Measurements from ENCODE around the gene EMC10. TPM values are rescaled to one million over a fixed set of nuclear protein-coding genes. Genes with fewer than 3 reads are reported as not detected.

Gene EMC10
- total and polyA plus RNA-seq, 2 of the 4 experiments (the other 2 are of a cell fraction): 11.3 to 90.9 TPM

GRCh38 chr19:50517704-50518075, 41.4 kb downstream of the EMC10 start:
- no peak overlapping the region for H4K91ac ChIP-seq (ENCODE audit: insufficient read depth, low read depth, low read length)
- no peak for ATAC-seq (ENCODE audit: low read depth)
- no peak overlapping the region for H4K5ac ChIP-seq (ENCODE audit: low read depth, low read length)
- H2AK5ac ChIP-seq (ENCODE audit: low read depth, low read length): no peak overlapping the region
- no peak overlapping the region for H2AK9ac ChIP-seq (replicated peaks; ENCODE audit: low read depth, low read length, poor library complexity)
- POLR2A ChIA-PET (ENCODE audit: unreplicated experiment): no interaction called here
- no peak overlapping the region for H2BK120ac ChIP-seq (ENCODE audit: low read depth, low read length)
- no peak overlapping the region for H3K56ac ChIP-seq (ENCODE audit: extremely low read depth, insufficient read depth, low read length)
- no peak overlapping the region for H3K9ac ChIP-seq (ENCODE audit: low read depth, low read length)
- no peak overlapping the region for H2BK20ac ChIP-seq (ENCODE audit: low read depth, low read length)
- no peak overlapping the region for H3K4me2 ChIP-seq (ENCODE audit: low read depth, low read length)
- no peaks in the 10 kb centered on the region for H3K79me1 ChIP-seq (ENCODE audit: low read depth in 1 of 2, low read length in 2 of 2)
- H3K4me1 ChIP-seq (ENCODE audit: control insufficient read depth, insufficient read depth, low read length): no peaks in the 10 kb centered on the region
- BruUV-seq (replicated peaks): no TSS peak
- intact Hi-C loops (cut with micrococcal nuclease) (no loop called here), dilution Hi-C loops (cut with HindIII; ENCODE audit: low sequenced_read_pairs, unreplicated experiment) (no loop called here), in situ Hi-C loops (cut with MboI; ENCODE audit: low sequenced_read_pairs) (no loop called here)
- H3K9me3 ChIP-seq (ENCODE audit: control insufficient read depth, insufficient read depth, low read length): no peaks in the 10 kb centered on the region
- CTCF ChIA-PET: no interaction called here
- no peak overlapping the region for H2AFZ ChIP-seq (replicated peaks; ENCODE audit: low read length, poor library complexity)
- no peak overlapping the region for H3K4ac ChIP-seq (ENCODE audit: low read depth, low read length)
- no peak overlapping the region for H3K4me3 ChIP-seq (ENCODE audit: insufficient read depth, low read depth, low read length)
- no peak overlapping the region for H3K18ac ChIP-seq (ENCODE audit: low read depth, low read length)
- H3K36me3 ChIP-seq (ENCODE audit: control insufficient read depth, insufficient read depth, low read length): no peaks in the 10 kb centered on the region
- H3K23ac ChIP-seq (ENCODE audit: low read depth, low read length): no peak overlapping the region
- no peak overlapping the region for H3K27ac ChIP-seq (ENCODE audit: insufficient read depth, low read length)
- TF ChIP-seq POLR2A (IDR thresholded peaks at IDR 0.05; ENCODE audit: low read depth, low read length) (no peak), RAD21 (IDR thresholded peaks at IDR 0.05; ENCODE audit: low read length) (no peak), CEBPB (IDR thresholded peaks at IDR 0.05; ENCODE audit: low read depth, low read length) (no peak), MXI1 (IDR thresholded peaks at IDR 0.05; ENCODE audit: borderline replicate concordance, low read depth, low read length) (no peak), ELK1 (IDR thresholded peaks at IDR 0.05; ENCODE audit: borderline replicate concordance, low read depth, low read length) (no peak), RFX5 (IDR thresholded peaks at IDR 0.05; ENCODE audit: low read depth, low read length) (no peak), MAZ (IDR thresholded peaks at IDR 0.05; ENCODE audit: borderline replicate concordance, low read depth, low read length) (no peak), CTCF (conservative IDR thresholded peaks at IDR 0.05; ENCODE audit: low read depth, low read length) (no peak), FOS (IDR thresholded peaks at IDR 0.05; ENCODE audit: low read depth, low read length) (no peak)
- no peaks in the 10 kb centered on the region for H3K27me3 ChIP-seq (ENCODE audit: control insufficient read depth, insufficient read depth, low read length)
- no peaks in the 10 kb centered on the region for H4K20me1 ChIP-seq (ENCODE audit: insufficient read depth, low read length)
- H3K14ac ChIP-seq (replicated peaks; ENCODE audit: low read depth, low read length): no peak overlapping the region
- DNase-seq: no peak
- H2BK5ac ChIP-seq (ENCODE audit: low read depth, low read length, poor library complexity, severe bottlenecking): no peak overlapping the region
- no peak overlapping the region for H4K8ac ChIP-seq (ENCODE audit: low read depth in 2 of 2, low read length in 2 of 2)
- no peak overlapping the region for H2BK15ac ChIP-seq (ENCODE audit: low read depth, low read length)
- H3K9me1 ChIP-seq (ENCODE audit: insufficient read depth, low read length): no peaks in the 10 kb centered on the region
- 97% methylated on average over 19 of the region's 37 CpGs; no CpG with 5 or more reads in 1 of the 2 experiments for WGBS, 2 experiments (ENCODE audit: extremely low coverage in 2 of 2, insufficient read length in 1 of 2)

Data from IMR-90 (cell line).